Parathyroid adenoma (tissue), 2 donors: ENCODE measurements around the gene MPC1.

Experiments
- H2AFZ ChIP-seq: fragments of 300-600 bp; sonication (generic); one replicate; pipeline ENCODE4 v1.7.0; 2017; ENCODE audit warnings: antibody characterized with exemption, mild to moderate bottlenecking
- H3K27ac ChIP-seq: fragments of 300-600 bp; sonication (generic); one replicate; pipeline ENCODE4 v1.7.0; 2017
- H3K27me3 ChIP-seq: fragments of 300-600 bp; sonication (generic); one replicate; pipeline ENCODE4 v1.7.0; 2017; ENCODE audit warnings: low read length; ENCODE audit not compliant: control insufficient read depth, insufficient read depth
- H3K36me3 ChIP-seq: fragments of 300-600 bp; sonication (generic); one replicate; pipeline ENCODE4 v1.7.0; 2017; ENCODE audit warnings: low read length; ENCODE audit not compliant: control insufficient read depth, insufficient read depth
- H3K4me1 ChIP-seq: fragments of 300-600 bp; sonication (generic); one replicate; pipeline ENCODE4 v1.7.0; 2017; ENCODE audit warnings: control low read depth
- H3K4me2 ChIP-seq: fragments of 300-600 bp; sonication (generic); one replicate; pipeline ENCODE4 v1.7.0; 2017; ENCODE audit warnings: low read length
- H3K4me3 ChIP-seq: fragments of 300-600 bp; sonication (generic); one replicate; pipeline ENCODE4 v1.7.0; 2017; ENCODE audit warnings: low read depth, low read length
- H3K79me2 ChIP-seq: fragments of 300-600 bp; sonication (generic); one replicate; pipeline ENCODE4 v1.7.0; 2017; ENCODE audit warnings: control low read depth
- H3K9ac ChIP-seq: fragments of 300-600 bp; sonication (generic); one replicate; pipeline ENCODE4 v1.7.0; 2017; ENCODE audit warnings: mild to moderate bottlenecking
- H3K9me3 ChIP-seq: fragments of 300-600 bp; sonication (generic); one replicate; pipeline ENCODE4 v1.7.0; 2017; ENCODE audit warnings: low read length; ENCODE audit not compliant: control insufficient read depth
- TF ChIP-seq, protein P1 (sequence below): fragments of 300-600 bp; sonication (generic); IDR thresholded peaks from one replicate; pipeline ENCODE4 v1.7.0; 2017; ENCODE audit warnings: antibody characterized with exemption, mild to moderate bottlenecking
- donor health status: primary hyperparathyroidism.

MPC1 gene

DNA sequence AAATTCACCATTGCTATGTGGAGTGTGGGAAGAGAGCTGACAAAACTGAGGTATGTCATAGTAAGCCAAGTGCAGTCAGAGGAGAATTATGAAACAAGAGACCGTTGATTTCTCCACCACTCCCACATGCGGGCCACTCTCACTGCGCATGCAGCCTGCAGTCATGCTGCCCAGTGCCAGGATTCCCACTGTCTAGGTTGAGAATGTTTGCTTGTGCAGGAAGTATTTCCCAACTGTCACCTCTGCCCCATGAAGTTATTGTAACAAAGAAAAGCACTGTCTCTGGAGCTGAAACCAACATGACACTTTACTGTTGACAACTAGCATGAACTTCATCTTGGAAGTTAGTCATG lies 21.7 kb downstream of the MPC1 start:
- Histone ChIP-seq H3K27ac (no peak overlapping the region), H3K4me3 (no peak overlapping the region), H3K4me2 (no peak overlapping the region), H3K9me3 (no peaks in the 10 kb centered on the region), H3K27me3 (no peaks in the 10 kb centered on the region), H3K9ac (no peak overlapping the region), H3K4me1 (no peaks in the 10 kb centered on the region), H2AFZ (no peak overlapping the region), H3K79me2 (no peaks in the 10 kb centered on the region), H3K36me3 (no peaks in the 10 kb centered on the region)
- TF ChIP-seq, protein P1, sequence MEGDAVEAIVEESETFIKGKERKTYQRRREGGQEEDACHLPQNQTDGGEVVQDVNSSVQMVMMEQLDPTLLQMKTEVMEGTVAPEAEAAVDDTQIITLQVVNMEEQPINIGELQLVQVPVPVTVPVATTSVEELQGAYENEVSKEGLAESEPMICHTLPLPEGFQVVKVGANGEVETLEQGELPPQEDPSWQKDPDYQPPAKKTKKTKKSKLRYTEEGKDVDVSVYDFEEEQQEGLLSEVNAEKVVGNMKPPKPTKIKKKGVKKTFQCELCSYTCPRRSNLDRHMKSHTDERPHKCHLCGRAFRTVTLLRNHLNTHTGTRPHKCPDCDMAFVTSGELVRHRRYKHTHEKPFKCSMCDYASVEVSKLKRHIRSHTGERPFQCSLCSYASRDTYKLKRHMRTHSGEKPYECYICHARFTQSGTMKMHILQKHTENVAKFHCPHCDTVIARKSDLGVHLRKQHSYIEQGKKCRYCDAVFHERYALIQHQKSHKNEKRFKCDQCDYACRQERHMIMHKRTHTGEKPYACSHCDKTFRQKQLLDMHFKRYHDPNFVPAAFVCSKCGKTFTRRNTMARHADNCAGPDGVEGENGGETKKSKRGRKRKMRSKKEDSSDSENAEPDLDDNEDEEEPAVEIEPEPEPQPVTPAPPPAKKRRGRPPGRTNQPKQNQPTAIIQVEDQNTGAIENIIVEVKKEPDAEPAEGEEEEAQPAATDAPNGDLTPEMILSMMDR, result no peak

DNA sequence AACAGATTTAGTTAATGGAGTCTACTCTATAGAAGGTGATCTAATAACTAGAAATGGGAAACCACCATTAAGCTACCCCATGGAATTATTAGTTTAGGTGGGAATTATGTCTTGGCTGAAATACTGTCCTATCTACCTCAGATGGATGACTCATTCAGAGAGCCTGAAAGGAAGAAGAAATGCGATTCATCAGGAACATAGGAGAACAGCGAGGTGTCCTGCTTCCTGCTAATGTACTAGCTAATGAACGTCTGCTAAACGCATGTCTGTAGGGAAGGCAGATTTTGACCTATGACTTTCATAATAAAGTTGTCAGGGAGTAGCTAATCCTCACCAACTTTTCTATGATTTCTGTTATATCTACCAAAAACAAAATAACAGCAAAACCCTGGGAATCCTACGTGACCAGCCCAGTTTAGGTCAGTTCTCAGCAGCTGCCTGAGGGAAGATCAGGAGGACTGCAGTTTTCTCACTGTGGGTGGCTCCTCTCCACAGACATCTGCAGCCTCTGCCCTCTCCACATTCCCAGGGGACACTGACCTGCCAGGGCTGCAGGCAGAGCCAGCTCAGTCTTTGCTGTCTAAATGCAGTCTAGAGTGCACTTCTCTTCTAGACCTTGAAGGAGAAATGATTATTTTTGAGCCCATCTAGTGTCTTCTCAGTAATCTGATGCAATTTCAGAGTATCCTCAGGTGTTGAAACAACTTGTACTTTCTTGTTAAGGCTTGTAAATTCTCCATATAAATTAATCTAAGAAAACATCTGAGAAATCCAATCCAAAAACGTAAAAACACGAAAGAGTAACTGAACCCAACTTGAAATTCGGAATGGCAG lies 22.3 kb downstream of the MPC1 start:
- Histone ChIP-seq H3K27ac (no peak overlapping the region), H3K4me3 (no peak overlapping the region), H3K4me2 (no peak overlapping the region), H3K36me3 (no peaks in the 10 kb centered on the region), H3K9me3 (no peaks in the 10 kb centered on the region), H3K27me3 (no peaks in the 10 kb centered on the region), H3K4me1 (no peaks in the 10 kb centered on the region), H3K9ac (no peak overlapping the region), H3K79me2 (no peaks in the 10 kb centered on the region), H2AFZ (no peak overlapping the region)
- TF ChIP-seq, protein P1, result no peak

DNA sequence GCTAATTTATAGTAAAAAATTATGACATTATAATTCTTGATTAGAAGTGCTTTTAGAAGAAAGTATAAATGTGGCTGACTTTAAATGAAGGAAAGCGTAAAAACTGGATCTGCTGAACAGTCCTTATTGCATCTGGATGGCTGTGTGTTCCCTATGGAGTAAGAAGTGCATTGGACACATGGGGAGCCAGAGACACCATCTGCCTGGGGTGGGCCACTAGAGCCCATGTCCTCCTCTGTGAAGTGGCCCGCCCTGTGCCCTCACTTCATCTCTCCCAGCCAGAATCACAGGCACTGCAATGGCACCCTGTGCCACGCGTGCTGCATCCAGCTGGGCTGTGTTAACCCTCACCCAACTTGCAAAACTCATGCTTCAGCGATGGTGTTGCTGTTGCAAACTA lies 27.2 kb downstream of the MPC1 start:
- Histone ChIP-seq H3K4me1 (no peaks in the 10 kb centered on the region), H3K4me3 (no peak overlapping the region), H3K9me3 (no peaks in the 10 kb centered on the region), H3K36me3 (no peaks in the 10 kb centered on the region), H3K4me2 (peak overlapping the region; percentile 14), H3K79me2 (no peaks in the 10 kb centered on the region), H3K27ac (no peak overlapping the region), H3K9ac (no peak overlapping the region), H2AFZ (no peak overlapping the region), H3K27me3 (no peaks in the 10 kb centered on the region)
- TF ChIP-seq, protein P1, result no peak

DNA sequence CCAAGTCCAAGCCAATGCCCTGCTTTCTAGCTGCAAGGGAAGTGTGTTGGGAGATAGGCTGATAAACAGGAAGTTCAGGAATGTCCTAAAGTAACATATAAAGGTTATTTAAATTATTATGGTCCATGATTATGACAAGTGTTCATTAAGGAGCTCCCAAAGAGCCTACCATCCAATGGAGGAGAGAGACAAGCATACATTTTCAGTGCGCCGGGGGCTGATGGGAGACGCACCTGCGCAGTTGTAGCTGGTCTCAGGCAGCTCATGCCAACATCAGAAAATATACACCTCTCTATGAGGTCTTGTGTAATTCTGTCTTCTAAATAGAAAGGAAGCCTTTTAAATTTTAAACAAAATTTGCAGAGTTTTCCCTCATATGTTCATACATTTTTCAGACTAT lies 27.8 kb downstream of the MPC1 start:
- Histone ChIP-seq H3K79me2 (no peaks in the 10 kb centered on the region), H3K4me2 (no peak overlapping the region), H3K4me1 (no peaks in the 10 kb centered on the region), H3K27me3 (no peaks in the 10 kb centered on the region), H3K4me3 (no peak overlapping the region), H3K27ac (no peak overlapping the region), H3K36me3 (no peaks in the 10 kb centered on the region), H3K9ac (no peak overlapping the region), H3K9me3 (no peaks in the 10 kb centered on the region), H2AFZ (no peak overlapping the region)
- TF ChIP-seq, protein P1, result no peak

DNA sequence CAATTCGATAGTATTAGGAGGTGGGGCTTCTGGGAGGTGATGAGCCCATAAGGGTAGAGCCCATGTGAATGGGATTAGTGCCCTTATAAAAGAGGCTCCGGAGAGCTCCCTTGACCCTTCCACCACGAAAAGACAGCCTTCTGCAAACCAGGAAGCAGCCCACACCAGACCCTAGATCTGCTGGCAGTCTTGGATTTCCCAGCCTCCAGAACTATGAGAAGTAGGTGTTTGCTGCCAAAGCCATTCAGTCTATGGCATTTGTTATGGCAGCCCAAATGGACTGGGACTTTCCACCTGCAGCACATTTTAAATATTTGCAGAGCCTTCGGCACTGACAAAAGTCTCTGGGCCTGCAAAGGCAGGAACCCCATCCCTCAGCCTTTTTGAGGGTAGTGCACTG lies 28.6 kb downstream of the MPC1 start:
- Histone ChIP-seq H3K4me2 (no peak overlapping the region), H2AFZ (no peak overlapping the region), H3K4me3 (no peak overlapping the region), H3K36me3 (no peaks in the 10 kb centered on the region), H3K27me3 (no peaks in the 10 kb centered on the region), H3K4me1 (no peaks in the 10 kb centered on the region), H3K9ac (no peak overlapping the region), H3K9me3 (no peaks in the 10 kb centered on the region), H3K27ac (no peak overlapping the region), H3K79me2 (no peaks in the 10 kb centered on the region)
- TF ChIP-seq, protein P1, result no peak
